Astrocyte (in vitro differentiated cells and primary cell): ENCODE results near the gene KLHDC10. TPM values are rescaled to one million over a fixed set of nuclear protein-coding genes. Genes with fewer than 3 reads are reported as not detected.

Experiments
- DNase-seq: peaks from one replicate; pipeline ENCODE4 v3.0.0-alpha.2; 2010; ENCODE audit warnings: low read depth
- FAIRE-seq: peaks from 2 replicates; lab custom pipeline; 2011; peaks lifted over from hg19 to GRCh38; lab: Jason Lieb, UNC
- H2AFZ ChIP-seq: 2 replicates; pipeline ENCODE4 v1.6.0; 2012; ENCODE audit warnings: low read depth, low read length, inconsistent platforms
- H3K27ac ChIP-seq: 2 replicates; pipeline ENCODE4 v1.5.1; 2011; ENCODE audit warnings: low read depth, low read length, inconsistent platforms
- H3K27me3 ChIP-seq: 2 replicates; pipeline ENCODE4 v1.6.0; 2011; ENCODE audit warnings: low read length, inconsistent platforms; ENCODE audit not compliant: insufficient read depth
- H3K36me3 ChIP-seq: 2 replicates; pipeline ENCODE4 v1.5.1; 2011; ENCODE audit warnings: low read length, inconsistent platforms; ENCODE audit not compliant: insufficient read depth
- H3K4me1 ChIP-seq: 2 replicates; pipeline ENCODE4 v1.5.1; 2011; ENCODE audit warnings: low read length, inconsistent platforms; ENCODE audit not compliant: insufficient read depth
- H3K4me2 ChIP-seq: 2 replicates; pipeline ENCODE4 v1.6.0; 2012; ENCODE audit warnings: low read length, inconsistent platforms
- H3K4me3 ChIP-seq: 2 replicates; pipeline ENCODE4 v1.5.1; 2011; ENCODE audit warnings: low read depth, mild to moderate bottlenecking, low read length, inconsistent platforms; ENCODE audit not compliant: insufficient read depth
- H3K79me2 ChIP-seq: 2 replicates; pipeline ENCODE4 v1.6.0; 2012; ENCODE audit warnings: mild to moderate bottlenecking, low read length, inconsistent platforms; ENCODE audit not compliant: insufficient read depth
- H3K9ac ChIP-seq: 2 replicates; pipeline ENCODE4 v1.6.0; 2012; ENCODE audit warnings: mild to moderate bottlenecking, low read length, inconsistent platforms
- H3K9me3 ChIP-seq: 2 replicates; pipeline ENCODE4 v1.5.1; 2012; ENCODE audit warnings: low read depth, mild to moderate bottlenecking, low read length, inconsistent platforms; ENCODE audit not compliant: insufficient read depth
- H4K20me1 ChIP-seq: 2 replicates; pipeline ENCODE4 v1.6.0; 2012; ENCODE audit warnings: low read length, inconsistent platforms; ENCODE audit not compliant: insufficient read depth
- H3K27ac Mint-ChIP-seq: one replicate; pipeline ENCODE4 v1.8.0; 2021; ENCODE audit warnings: mild to moderate bottlenecking, mixed read lengths; ENCODE audit not compliant: unreplicated experiment
- H3K27me3 Mint-ChIP-seq: one replicate; pipeline ENCODE4 v1.8.0; 2021; ENCODE audit warnings: low read depth, mixed read lengths; ENCODE audit not compliant: unreplicated experiment
- H3K36me3 Mint-ChIP-seq: one replicate; pipeline ENCODE4 v1.8.0; 2021; ENCODE audit warnings: low read depth, mixed read lengths; ENCODE audit not compliant: unreplicated experiment
- H3K4me1 Mint-ChIP-seq: one replicate; pipeline ENCODE4 v1.8.0; 2021; ENCODE audit warnings: low read depth, mixed read lengths; ENCODE audit not compliant: unreplicated experiment
- H3K4me3 Mint-ChIP-seq: one replicate; pipeline ENCODE4 v1.8.0; 2021; ENCODE audit warnings: mild to moderate bottlenecking, moderate library complexity, mixed read lengths; ENCODE audit not compliant: unreplicated experiment
- H3K9me3 Mint-ChIP-seq: one replicate; pipeline ENCODE4 v1.8.0; 2021; ENCODE audit warnings: mild to moderate bottlenecking, mixed read lengths; ENCODE audit not compliant: unreplicated experiment
- EZH2 ChIP-seq: IDR thresholded peaks from 2 replicates; pipeline ENCODE4 v1.6.1; 2012; ENCODE audit warnings: mild to moderate bottlenecking, low read length, inconsistent platforms; ENCODE audit not compliant: insufficient read depth
- total RNA-seq: library from RNA; stranded (reverse); gene quantifications from 2 replicates; pipeline ENCODE4 v1.2.1, GENCODE V29; 2021
- TF ChIP-seq, protein P1 (sequence below): IDR thresholded peaks from 2 replicates; pipeline ENCODE4 v1.5.1; 2011; ENCODE audit warnings: low read depth, mild to moderate bottlenecking, inconsistent platforms, low read length, moderate library complexity; ENCODE audit not compliant: insufficient read depth

KLHDC10 gene
- total RNA-seq, 1 donor from 2014 or later = 33.2 TPM

DNA sequence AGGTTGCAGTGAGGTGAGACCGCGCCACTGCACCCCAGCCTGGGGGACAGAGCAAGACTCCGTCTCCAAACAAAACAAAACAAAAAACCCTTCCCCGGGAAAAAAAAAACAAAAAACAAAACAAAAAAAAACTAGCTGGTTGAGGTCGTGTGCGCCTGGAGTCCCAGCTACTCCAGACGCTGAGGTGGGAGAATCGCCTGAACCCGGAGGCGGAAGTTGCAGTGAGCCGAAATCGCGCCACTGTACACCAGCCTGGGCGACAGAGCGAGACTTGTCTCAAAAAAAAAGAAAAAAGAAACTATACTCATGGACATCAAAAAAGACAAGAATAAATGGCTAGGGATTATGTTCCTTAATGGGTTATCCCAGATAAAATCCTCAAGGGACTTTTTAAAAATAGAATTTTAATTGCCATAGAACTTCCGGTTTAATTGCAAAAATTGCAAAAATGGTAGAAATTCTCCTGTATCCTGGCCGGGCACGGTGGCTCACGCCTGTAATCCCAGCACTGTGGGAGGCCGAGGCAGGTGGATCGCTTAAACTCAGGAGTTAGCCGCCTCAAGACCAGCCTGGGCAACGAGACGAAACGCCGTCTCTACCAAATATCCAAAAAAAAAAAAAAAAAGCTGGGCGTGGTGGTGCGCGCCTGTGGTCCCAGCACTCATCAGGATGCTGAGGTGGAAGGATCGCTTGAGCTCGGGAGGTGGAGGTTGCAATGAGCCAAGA lies 37.8 kb downstream of the KLHDC10 start:
- no peak for TF ChIP-seq EZH2
- TF ChIP-seq, protein P1, sequence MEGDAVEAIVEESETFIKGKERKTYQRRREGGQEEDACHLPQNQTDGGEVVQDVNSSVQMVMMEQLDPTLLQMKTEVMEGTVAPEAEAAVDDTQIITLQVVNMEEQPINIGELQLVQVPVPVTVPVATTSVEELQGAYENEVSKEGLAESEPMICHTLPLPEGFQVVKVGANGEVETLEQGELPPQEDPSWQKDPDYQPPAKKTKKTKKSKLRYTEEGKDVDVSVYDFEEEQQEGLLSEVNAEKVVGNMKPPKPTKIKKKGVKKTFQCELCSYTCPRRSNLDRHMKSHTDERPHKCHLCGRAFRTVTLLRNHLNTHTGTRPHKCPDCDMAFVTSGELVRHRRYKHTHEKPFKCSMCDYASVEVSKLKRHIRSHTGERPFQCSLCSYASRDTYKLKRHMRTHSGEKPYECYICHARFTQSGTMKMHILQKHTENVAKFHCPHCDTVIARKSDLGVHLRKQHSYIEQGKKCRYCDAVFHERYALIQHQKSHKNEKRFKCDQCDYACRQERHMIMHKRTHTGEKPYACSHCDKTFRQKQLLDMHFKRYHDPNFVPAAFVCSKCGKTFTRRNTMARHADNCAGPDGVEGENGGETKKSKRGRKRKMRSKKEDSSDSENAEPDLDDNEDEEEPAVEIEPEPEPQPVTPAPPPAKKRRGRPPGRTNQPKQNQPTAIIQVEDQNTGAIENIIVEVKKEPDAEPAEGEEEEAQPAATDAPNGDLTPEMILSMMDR = no peak
- H3K4me1 Mint-ChIP-seq = no peaks in the 10 kb centered on the region
- H3K4me1 ChIP-seq = no peaks in the 10 kb centered on the region
- H4K20me1 ChIP-seq = peaks cover 3% of the 10 kb centered on the region
- H3K36me3 ChIP-seq = no peaks in the 10 kb centered on the region
- H3K4me2 ChIP-seq = no peak overlapping the region
- DNase-seq (no peak), FAIRE-seq (no peak)
- H3K9ac ChIP-seq = no peak overlapping the region
- H3K27ac Mint-ChIP-seq = no peak overlapping the region
- H3K4me3 Mint-ChIP-seq = no peak overlapping the region
- no peaks in the 10 kb centered on the region for H3K79me2 ChIP-seq
- no peaks in the 10 kb centered on the region for H3K9me3 ChIP-seq
- no peak overlapping the region for H3K4me3 ChIP-seq
- H3K27me3 ChIP-seq = no peaks in the 10 kb centered on the region
- peaks cover 4% of the 10 kb centered on the region for H3K36me3 Mint-ChIP-seq
- H3K9me3 Mint-ChIP-seq = no peaks in the 10 kb centered on the region
- no peak overlapping the region for H2AFZ ChIP-seq
- no peak overlapping the region for H3K27ac ChIP-seq
- no peaks in the 10 kb centered on the region for H3K27me3 Mint-ChIP-seq

DNA sequence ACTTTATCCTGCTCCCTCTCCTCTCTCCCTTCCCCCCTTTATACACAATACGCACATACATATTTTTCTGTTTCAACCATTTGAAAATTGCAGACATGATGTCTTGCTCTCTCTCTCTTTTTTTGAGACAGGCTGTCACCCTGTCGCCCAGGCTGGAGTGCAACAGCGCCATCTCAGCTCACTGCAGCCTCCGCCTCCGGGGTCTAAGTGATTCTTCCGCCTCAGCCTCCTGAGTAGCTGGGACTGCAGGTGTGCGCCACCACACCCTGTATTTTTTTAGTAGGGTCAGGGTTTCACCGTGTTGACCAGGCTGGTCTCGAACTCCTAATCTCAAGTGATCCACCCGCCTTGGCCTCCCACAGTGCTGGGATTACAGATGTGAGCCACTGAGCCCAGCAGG lies 38.5 kb downstream of the KLHDC10 start:
- H3K4me2 ChIP-seq = no peak overlapping the region
- Mint-ChIP-seq H3K36me3 (peaks cover 4% of the 10 kb centered on the region), H3K4me1 (no peaks in the 10 kb centered on the region), H3K9me3 (no peaks in the 10 kb centered on the region), H3K27me3 (no peaks in the 10 kb centered on the region), H3K4me3 (no peak overlapping the region), H3K27ac (no peak overlapping the region)
- H3K9ac ChIP-seq = no peak overlapping the region
- no peak for DNase-seq
- H3K4me1 ChIP-seq = no peaks in the 10 kb centered on the region
- no peak overlapping the region for H3K4me3 ChIP-seq
- H3K27ac ChIP-seq = no peak overlapping the region
- no peaks in the 10 kb centered on the region for H3K79me2 ChIP-seq
- no peak for FAIRE-seq
- no peaks in the 10 kb centered on the region for H3K36me3 ChIP-seq
- no peak overlapping the region for H2AFZ ChIP-seq
- H3K27me3 ChIP-seq = no peaks in the 10 kb centered on the region
- no peak for TF ChIP-seq EZH2
- TF ChIP-seq, protein P1 = no peak
- H3K9me3 ChIP-seq = no peaks in the 10 kb centered on the region
- H4K20me1 ChIP-seq = peaks cover 3% of the 10 kb centered on the region

DNA sequence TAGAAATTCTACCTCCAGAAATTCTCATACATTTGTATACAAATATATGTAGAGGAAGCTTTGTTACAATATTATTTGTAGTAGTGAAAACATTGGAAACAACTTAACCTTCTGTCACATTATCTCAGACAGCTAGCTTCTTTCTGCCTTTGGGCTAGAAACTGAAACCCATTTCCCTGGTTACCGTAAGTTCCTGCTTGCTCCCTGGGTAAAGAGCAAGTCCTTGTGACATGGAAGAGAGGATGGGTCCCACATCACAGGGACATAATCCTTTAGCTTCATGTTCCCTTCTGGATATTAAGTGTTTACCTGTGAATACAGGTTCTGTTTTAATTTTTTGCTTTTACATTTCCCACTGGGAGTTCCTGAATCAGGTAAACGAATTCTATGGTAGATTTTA lies 41.8 kb downstream of the KLHDC10 start:
- no peak overlapping the region for H3K27ac Mint-ChIP-seq
- FAIRE-seq (no peak), DNase-seq (no peak)
- no peaks in the 10 kb centered on the region for H3K4me1 Mint-ChIP-seq
- no peaks in the 10 kb centered on the region for H3K27me3 Mint-ChIP-seq
- H3K4me3 Mint-ChIP-seq = no peak overlapping the region
- Histone ChIP-seq H4K20me1 (peaks cover 3% of the 10 kb centered on the region), H3K4me1 (no peaks in the 10 kb centered on the region), H3K79me2 (no peaks in the 10 kb centered on the region), H3K9ac (no peak overlapping the region), H3K27ac (no peak overlapping the region), H3K36me3 (no peaks in the 10 kb centered on the region), H3K4me2 (no peak overlapping the region), H3K27me3 (no peaks in the 10 kb centered on the region), H3K4me3 (no peak overlapping the region), H3K9me3 (no peaks in the 10 kb centered on the region), H2AFZ (no peak overlapping the region)
- no peaks in the 10 kb centered on the region for H3K9me3 Mint-ChIP-seq
- H3K36me3 Mint-ChIP-seq = peaks cover 4% of the 10 kb centered on the region
- no peak for TF ChIP-seq EZH2
